T follicular helper cell (primary cell): ENCODE measurements around the gene LEPROT.

ENCODE experiments used
- DNase-seq: peaks from one replicate; pipeline ENCODE4 v3.0.0-alpha.2; 2020; ENCODE audit warnings: low read depth

Gene LEPROT

GRCh38 chr1:65477414-65478378, 57.2 kb downstream of the LEPROT start:
- DNase-seq: no peak

GRCh38 chr1:65478379-65479026, 58.0 kb downstream of the LEPROT start:
- no peak for DNase-seq

GRCh38 chr1:65479554-65480204, 59.2 kb downstream of the LEPROT start:
- no peak for DNase-seq

GRCh38 chr1:65480684-65481405, 60.4 kb downstream of the LEPROT start:
- DNase-seq: no peak

GRCh38 chr1:65483993-65484754, 63.7 kb downstream of the LEPROT start:
- DNase-seq: no peak
